H1 (cell line): ENCODE measurements around the gene PKP3. TPM values are rescaled to one million over a fixed set of nuclear protein-coding genes. Genes with fewer than 3 reads are reported as not detected.

Experiments used
- CTCF ChIA-PET: fragments of 300-600 bp; sonication (Branson Sonifier 250); formaldehyde crosslinking; loops from one replicate; lab custom pipeline; 2021; ENCODE audit not compliant: partially characterized antibody; lab: Charles Lee
- POLR2A ChIA-PET: fragments of 300-600 bp; sonication (Branson Sonifier 250); formaldehyde crosslinking; loops from one replicate; lab custom pipeline; 2021; ENCODE audit warnings: inconsistent platforms; ENCODE audit not compliant: partially characterized antibody; lab: Charles Lee
- DNase-seq, 2 experiments: peaks; one replicate each; pipeline versions ENCODE4 v3.0.0 to v3.0.0-alpha.2; 2010 to 2022; ENCODE audit warnings: low spot score in 2 of 2, low read depth in 1 of 2, mixed read lengths in 1 of 2
- FAIRE-seq: peaks from 2 replicates; lab custom pipeline; 2011; peaks lifted over from hg19 to GRCh38; lab: Jason Lieb, UNC
- H2AFZ ChIP-seq: 2 replicates; pipeline ENCODE4 v1.8.1; 2012; ENCODE audit warnings: low read length, inconsistent platforms
- H2AK5ac ChIP-seq: 2 replicates; pipeline ENCODE4 v1.6.1; 2013; ENCODE audit warnings: low read depth, low read length
- H2BK120ac ChIP-seq: replicated peaks from 2 replicates; pipeline ENCODE3; 2013; ENCODE audit warnings: low read depth, low read length, inconsistent platforms
- H2BK12ac ChIP-seq: 2 replicates; pipeline ENCODE4 v1.6.1; 2013; ENCODE audit warnings: low read depth, low read length
- H2BK15ac ChIP-seq: 2 replicates; pipeline ENCODE4 v1.6.1; 2013; ENCODE audit warnings: low read length
- H2BK20ac ChIP-seq: 2 replicates; pipeline ENCODE4 v1.6.1; 2013; ENCODE audit warnings: low read length
- H2BK5ac ChIP-seq: 2 replicates; pipeline ENCODE4 v1.6.1; 2013; ENCODE audit warnings: low read depth, low read length
- H3K14ac ChIP-seq: 2 replicates; pipeline ENCODE4 v1.6.1; 2013; ENCODE audit warnings: inconsistent platforms; ENCODE audit not compliant: insufficient read length
- H3K18ac ChIP-seq: 2 replicates; pipeline ENCODE4 v1.6.1; 2013; ENCODE audit warnings: low read length; ENCODE audit errors: extremely low read depth
- H3K23ac ChIP-seq: 2 replicates; pipeline ENCODE4 v1.6.1; 2013; ENCODE audit warnings: inconsistent platforms; ENCODE audit not compliant: insufficient read length
- H3K23me2 ChIP-seq: 2 replicates; pipeline ENCODE4 v1.6.1; 2013; ENCODE audit warnings: low read depth, low read length
- H3K27ac ChIP-seq: 2 replicates; pipeline ENCODE4 v1.6.1; 2011; ENCODE audit warnings: low read depth, low read length, inconsistent platforms
- H3K27me3 ChIP-seq, 4 experiments: replicated peaks in 1 of 4; 1 replicate in 1 of 4; 2 replicates in 3 of 4; pipeline versions ENCODE4 v1.6.1 to v1.8.1; 2011 to 2013; ENCODE audit warnings: low read length in 3 of 4, mild to moderate bottlenecking in 3 of 4, inconsistent platforms in 2 of 4, mixed read lengths in 2 of 4, moderate library complexity in 1 of 4; ENCODE audit not compliant: control insufficient read depth in 3 of 4, insufficient read depth in 3 of 4; ENCODE audit errors: extremely low read depth in 1 of 4
- H3K36me3 ChIP-seq, 4 experiments: 2 replicates each; pipeline versions ENCODE4 v1.6.1 to v1.8.1; 2011 to 2013; ENCODE audit warnings: mild to moderate bottlenecking in 4 of 4, low read length in 3 of 4, moderate library complexity in 2 of 4, control low read depth in 1 of 4, inconsistent platforms in 1 of 4; ENCODE audit not compliant: insufficient read depth in 4 of 4, control insufficient read depth in 2 of 4
- H3K4ac ChIP-seq: replicated peaks from 2 replicates; pipeline ENCODE3; 2013; ENCODE audit warnings: low read length, low read depth, mixed read lengths, inconsistent platforms; ENCODE audit not compliant: insufficient read length
- H3K4me1 ChIP-seq, 4 experiments: replicated peaks in 1 of 4; 1 replicate in 1 of 4; 2 replicates in 3 of 4; pipeline versions ENCODE4 v1.6.1 to v1.8.1; 2011 to 2013; ENCODE audit warnings: low read length in 3 of 4, inconsistent platforms in 2 of 4, mixed read lengths in 1 of 4; ENCODE audit not compliant: insufficient read depth in 4 of 4, control insufficient read depth in 3 of 4
- H3K4me2 ChIP-seq, 2 experiments: 2 replicates each; pipeline versions ENCODE4 v1.6.1 to v1.8.1; 2011 to 2013; ENCODE audit warnings: low read depth in 2 of 2, low read length in 2 of 2, control low read depth in 1 of 2, inconsistent platforms in 1 of 2, mild to moderate bottlenecking in 1 of 2; ENCODE audit not compliant: insufficient read depth in 1 of 2
- H3K4me3 ChIP-seq, 4 experiments: fragments of 200-600, 300-600 bp in 1 of 4; sonication (generic), shearing (Covaris generic), sonication (Bioruptor Twin) in 1 of 4; 2 replicates each; pipeline versions ENCODE4 v1.5.1 to v1.8.1; 2011 to 2016; ENCODE audit warnings: low read length in 4 of 4, low read depth in 3 of 4, control low read depth in 2 of 4, inconsistent platforms in 2 of 4, mild to moderate bottlenecking in 2 of 4, mixed read lengths in 1 of 4, moderate library complexity in 1 of 4; ENCODE audit not compliant: insufficient read depth in 2 of 4; ENCODE audit errors: extremely low read depth in 1 of 4
- H3K56ac ChIP-seq: replicated peaks from 2 replicates; pipeline ENCODE3; 2013; ENCODE audit warnings: low read depth, mild to moderate bottlenecking, mixed read lengths, low read length, inconsistent platforms; ENCODE audit not compliant: insufficient read length
- H3K79me1 ChIP-seq: 2 replicates; pipeline ENCODE4 v1.6.1; 2013; ENCODE audit warnings: low read depth, low read length, control low read depth
- H3K79me2 ChIP-seq, 2 experiments: 2 replicates each; pipeline versions ENCODE4 v1.6.1 to v1.8.1; 2012 to 2013; ENCODE audit warnings: low read length in 2 of 2, mild to moderate bottlenecking in 2 of 2, inconsistent platforms in 1 of 2; ENCODE audit not compliant: insufficient read depth in 2 of 2, control insufficient read depth in 1 of 2
- H3K9ac ChIP-seq, 4 experiments: replicated peaks in 1 of 4; 1 replicate in 1 of 4; 2 replicates in 3 of 4; pipeline versions ENCODE4 v1.6.1 to v1.8.1; 2011 to 2013; ENCODE audit warnings: low read depth in 3 of 4, low read length in 3 of 4, control low read depth in 2 of 4, mild to moderate bottlenecking in 2 of 4, moderate library complexity in 2 of 4, inconsistent platforms in 1 of 4; ENCODE audit errors: extremely low read depth in 1 of 4
- H3K9me3 ChIP-seq, 2 experiments: 2 replicates each; pipeline versions ENCODE4 v1.6.1 to v1.8.1; 2012 to 2013; ENCODE audit warnings: mild to moderate bottlenecking in 2 of 2, moderate library complexity in 2 of 2, control low read depth in 1 of 2, inconsistent platforms in 1 of 2, low read depth in 1 of 2, low read length in 1 of 2, mixed read lengths in 1 of 2; ENCODE audit not compliant: insufficient read depth in 2 of 2
- H4K20me1 ChIP-seq, 2 experiments: replicated peaks in 1 of 2; 2 replicates each; pipeline versions ENCODE3 to v1.8.1; 2011 to 2013; ENCODE audit warnings: inconsistent platforms in 2 of 2, low read length in 2 of 2, mild to moderate bottlenecking in 1 of 2; ENCODE audit not compliant: insufficient read depth in 2 of 2, control insufficient read depth in 1 of 2
- H4K5ac ChIP-seq: 2 replicates; pipeline ENCODE4 v1.6.1; 2013; ENCODE audit warnings: low read length, low read depth, mixed read lengths, inconsistent platforms; ENCODE audit not compliant: insufficient read length
- H4K8ac ChIP-seq: 2 replicates; pipeline ENCODE4 v1.8.0; 2013; ENCODE audit warnings: mild to moderate bottlenecking, moderate library complexity, low read length, inconsistent platforms; ENCODE audit not compliant: insufficient read depth; ENCODE audit errors: extremely low read depth
- H4K91ac ChIP-seq: replicated peaks from 2 replicates; pipeline ENCODE3; 2013; ENCODE audit warnings: low read length, mixed read lengths, inconsistent platforms; ENCODE audit not compliant: insufficient read length
- CREB1 ChIP-seq: IDR thresholded peaks from 2 replicates; pipeline ENCODE4 v1.6.1; 2012; ENCODE audit warnings: inconsistent platforms
- KDM4A ChIP-seq: IDR thresholded peaks from one replicate; pipeline ENCODE4 v1.7.1; 2012; ENCODE audit warnings: low read depth, mild to moderate bottlenecking, moderate library complexity, low read length, inconsistent platforms; ENCODE audit not compliant: severe bottlenecking
- SIRT6 ChIP-seq: IDR thresholded peaks from one replicate; pipeline ENCODE4 v1.7.1; 2012; ENCODE audit warnings: low read length, inconsistent platforms
- SIX5 ChIP-seq: IDR thresholded peaks from 2 replicates; pipeline ENCODE4 v1.6.1; 2011; ENCODE audit warnings: mild to moderate bottlenecking, low read depth, low read length
- TEAD4 ChIP-seq: IDR thresholded peaks from 2 replicates; pipeline ENCODE4 v1.6.1; 2012; ENCODE audit warnings: low read depth, low read length, inconsistent platforms, mixed read lengths
- WGBS, 2 experiments: shearing (Covaris generic) in 1 of 2; methylation state at CpG; one replicate each; pipeline versions ENCODE4 v1.1.6 to v1.1.7; 2013 to 2015; ENCODE audit warnings: low lambda C conversion rate in 2 of 2, mixed read lengths in 2 of 2, inconsistent platforms in 1 of 2, low coverage in 1 of 2, missing lambda C conversion rate in 1 of 2; ENCODE audit not compliant: insufficient replicate concordance in 2 of 2, insufficient coverage in 1 of 2, insufficient read length in 1 of 2; ENCODE audit errors: extremely low coverage in 1 of 2, missing lambda C conversion rate in 1 of 2; 5-methylcytosine and 5-hydroxymethylcytosine counted together
- polyA plus RNA-seq, 7 experiments: library from polyadenylated mRNA; depleted of rRNA in 3 of 7; stranded (reverse) in 5 of 7; unstranded in 2 of 7; fragments of >200 nt in 5 of 7; fragments of 200-250 nt in 2 of 7; gene quantifications; 1 replicate in 5 of 7; 2 replicates in 1 of 7; 4 replicates in 1 of 7; pipeline versions ENCODE4 v1.2.1 to v1.2.3, GENCODE V29; 2011 to 2013; ENCODE audit warnings: missing spikeins in 2 of 7, mixed read lengths in 2 of 7
- total RNA-seq: library from RNA; stranded (reverse); fragmentation: NEBNext Ultra II Directional; extraction: Animal tissue kit (Norgen Biotek cat#: 25700); gene quantifications from 2 replicates; pipeline ENCODE4 v1.2.1, GENCODE V29; 2021
- TF ChIP-seq, protein P1 (sequence below), 3 experiments: IDR thresholded peaks; 1 replicate in 2 of 3; 2 replicates in 1 of 3; pipeline versions ENCODE4 v1.5.1 to v1.6.1; 2011; ENCODE audit warnings: low read length in 3 of 3, mild to moderate bottlenecking in 3 of 3, inconsistent platforms in 2 of 3, low read depth in 1 of 3, moderate library complexity in 1 of 3; ENCODE audit not compliant: insufficient read depth in 1 of 3; ENCODE audit errors: control extremely low read depth in 1 of 3

Gene PKP3
- total and polyA plus RNA-seq, 2 of the 8 experiments (the other 6 are each of a cell fraction or from before 2014, with no cell fraction given): 16.7 to 28.7 TPM

DNA sequence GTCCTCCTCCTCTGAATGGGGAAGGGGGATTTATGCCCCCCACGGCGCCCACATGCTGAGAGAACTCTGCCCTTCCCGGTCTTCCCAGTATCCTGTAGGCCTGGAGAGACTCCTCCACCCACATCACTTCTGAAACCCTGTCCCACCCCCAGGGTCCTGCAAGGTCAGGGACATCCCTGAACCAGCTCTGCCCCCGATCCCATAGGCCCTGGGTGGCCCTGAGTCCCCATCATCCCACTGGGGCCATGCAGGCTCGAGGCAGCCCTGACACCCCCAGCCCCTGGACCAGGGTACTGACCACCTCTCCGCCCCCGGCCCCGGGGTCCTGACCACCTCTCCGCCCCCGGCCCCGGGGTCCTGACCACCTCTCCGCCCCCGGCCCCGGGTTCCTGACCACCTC lies 13.0 kb upstream of the PKP3 start:
- Histone ChIP-seq H2BK5ac (no peak overlapping the region), H4K20me1 (peaks cover 0 to 6% of the 10 kb centered on the region in 2 experiments), H3K4me2 (no peak overlapping the region), H3K23ac (no peak overlapping the region), H3K9me3 (peaks cover 3 to 6% of the 10 kb centered on the region in 2 experiments; a peak in 3 of 4 replicates), H2BK120ac (no peak overlapping the region), H3K4me3 (no peak overlapping the region), H3K27me3 (no peaks in the 10 kb centered on the region), H3K79me2 (no peaks in the 10 kb centered on the region), H4K5ac (no peak overlapping the region), H3K27ac (no peak overlapping the region), H3K4ac (no peak overlapping the region), H3K14ac (no peak overlapping the region), H3K23me2 (no peaks in the 10 kb centered on the region), H3K9ac (no peak overlapping the region), H4K91ac (no peak overlapping the region), H3K18ac (no peak overlapping the region), H3K36me3 (peaks cover 0 to 39% (median 6%) of the 10 kb centered on the region in 4 experiments; a peak in 5 of 8 replicates), H2BK15ac (no peak overlapping the region), H3K79me1 (no peaks in the 10 kb centered on the region), H4K8ac (no peak overlapping the region), H2AFZ (no peak overlapping the region), H2BK20ac (no peak overlapping the region), H3K56ac (no peak overlapping the region), H3K4me1 (no peaks in the 10 kb centered on the region), H2BK12ac (no peak overlapping the region), H2AK5ac (no peak overlapping the region)
- ChIA-PET CTCF (interaction anchor here (1.0 kb wide), 1 partner anchor 131 kb away, joined by 3 read pairs; no protein-coding TSS in a partner anchor), POLR2A (interaction anchor here (1.5 to 1.9 kb wide), 3 partner anchors 11 to 25 kb away, joined by 4 to 6 read pairs (median 4); partner anchors contain the start of gene B4GALNT4)
- TF ChIP-seq KDM4A (no peak), SIX5 (no peak), CREB1 (no peak), SIRT6 (no peak), TEAD4 (no peak)
- TF ChIP-seq, protein P1, sequence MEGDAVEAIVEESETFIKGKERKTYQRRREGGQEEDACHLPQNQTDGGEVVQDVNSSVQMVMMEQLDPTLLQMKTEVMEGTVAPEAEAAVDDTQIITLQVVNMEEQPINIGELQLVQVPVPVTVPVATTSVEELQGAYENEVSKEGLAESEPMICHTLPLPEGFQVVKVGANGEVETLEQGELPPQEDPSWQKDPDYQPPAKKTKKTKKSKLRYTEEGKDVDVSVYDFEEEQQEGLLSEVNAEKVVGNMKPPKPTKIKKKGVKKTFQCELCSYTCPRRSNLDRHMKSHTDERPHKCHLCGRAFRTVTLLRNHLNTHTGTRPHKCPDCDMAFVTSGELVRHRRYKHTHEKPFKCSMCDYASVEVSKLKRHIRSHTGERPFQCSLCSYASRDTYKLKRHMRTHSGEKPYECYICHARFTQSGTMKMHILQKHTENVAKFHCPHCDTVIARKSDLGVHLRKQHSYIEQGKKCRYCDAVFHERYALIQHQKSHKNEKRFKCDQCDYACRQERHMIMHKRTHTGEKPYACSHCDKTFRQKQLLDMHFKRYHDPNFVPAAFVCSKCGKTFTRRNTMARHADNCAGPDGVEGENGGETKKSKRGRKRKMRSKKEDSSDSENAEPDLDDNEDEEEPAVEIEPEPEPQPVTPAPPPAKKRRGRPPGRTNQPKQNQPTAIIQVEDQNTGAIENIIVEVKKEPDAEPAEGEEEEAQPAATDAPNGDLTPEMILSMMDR (IDR thresholded peaks at IDR 0.05; ENCODE audit: control extremely low read depth in 1 of 3, insufficient read depth in 1 of 3, low read depth in 1 of 3, low read length in 3 of 3): no peak
- no peak for FAIRE-seq
- no peak for DNase-seq
- 92% methylated on average over 3 of the region's 14 CpGs; no CpG with 5 or more reads in 1 of the 2 experiments for WGBS, 2 experiments
